Smooth muscle cell (in vitro differentiated cells): ENCODE measurements around the gene SAAL1. TPM values are rescaled to one million over a fixed set of nuclear protein-coding genes. Genes with fewer than 3 reads are reported as not detected.
"Not testable (repeated sequence)": the region's sequence is repeated elsewhere in the genome, so short reads cannot be mapped to it uniquely, and the experiment has no call there.

Experiments
- DNase-seq: peaks from one replicate; lab custom pipeline; 2025; ENCODE audit not compliant: unreplicated experiment; lab: John Stamatoyannopoulos, UW
- H2AFZ ChIP-seq: fragments of 200-600 bp; sonication (generic); 2 replicates; pipeline ENCODE4 v1.6.0; 2016; ENCODE audit warnings: antibody characterized with exemption, low read depth, mild to moderate bottlenecking
- H3F3A ChIP-seq: fragments of 200-600 bp; sonication (generic); 2 replicates; pipeline ENCODE4 v1.6.0; 2017; ENCODE audit warnings: antibody characterized with exemption, low read depth
- H3K27ac ChIP-seq: fragments of 200-600 bp; sonication (generic); 2 replicates; pipeline ENCODE4 v1.5.1; 2016; ENCODE audit warnings: low read depth, mild to moderate bottlenecking
- H3K27me3 ChIP-seq: fragments of 200-600 bp; sonication (generic); 2 replicates; pipeline ENCODE4 v1.6.1; 2016; ENCODE audit warnings: low read depth, mild to moderate bottlenecking
- H3K36me3 ChIP-seq: fragments of 200-600 bp; sonication (generic); 2 replicates; pipeline ENCODE4 v1.5.1; 2016; ENCODE audit warnings: low read depth
- H3K4me1 ChIP-seq: fragments of 200-600 bp; sonication (generic); 2 replicates; pipeline ENCODE4 v1.5.1; 2016; ENCODE audit warnings: low read depth
- H3K4me2 ChIP-seq: fragments of 200-600 bp; sonication (generic); 2 replicates; pipeline ENCODE4 v1.6.0; 2016; ENCODE audit warnings: mild to moderate bottlenecking
- H3K4me3 ChIP-seq: fragments of 200-600 bp; sonication (generic); 2 replicates; pipeline ENCODE4 v1.5.1; 2016; ENCODE audit warnings: mild to moderate bottlenecking
- H3K79me2 ChIP-seq: fragments of 200-600 bp; sonication (generic); 2 replicates; pipeline ENCODE4 v1.6.0; 2016; ENCODE audit warnings: low read depth, mild to moderate bottlenecking
- H3K9ac ChIP-seq: fragments of 200-600 bp; sonication (generic); 2 replicates; pipeline ENCODE4 v1.6.0; 2016; ENCODE audit warnings: low read depth
- H3K9me3 ChIP-seq: fragments of 200-600 bp; sonication (generic); replicated peaks from 2 replicates; pipeline ENCODE4 v1.5.1; 2016; ENCODE audit warnings: low read depth
- H4K20me1 ChIP-seq: fragments of 200-600 bp; sonication (generic); 2 replicates; pipeline ENCODE4 v1.6.0; 2016; ENCODE audit warnings: low read depth
- CTCF ChIP-seq: fragments of 200-600 bp; sonication (generic); IDR thresholded peaks from 2 replicates; pipeline ENCODE4 v1.5.1; 2017; ENCODE audit warnings: borderline replicate concordance, mild to moderate bottlenecking, antibody characterized with exemption; ENCODE audit not compliant: insufficient read depth, poor library complexity, severe bottlenecking
- WGBS: methylation state at CpG from one replicate; pipeline ENCODE4 v1.1.7; 2016; ENCODE audit warnings: low lambda C conversion rate; 5-methylcytosine and 5-hydroxymethylcytosine counted together
- polyA plus RNA-seq: library from polyadenylated mRNA; unstranded; fragments of >200 nt; fragmentation: Nextera tagmentation; extraction: Ambion mirVana; gene quantifications from 2 replicates; pipeline ENCODE4 v1.2.1, GENCODE V29; 2016
- total RNA-seq: library from RNA; depleted of rRNA; stranded (reverse); fragments of >200 nt; gene quantifications from 2 replicates; pipeline ENCODE4 v1.2.3, GENCODE V29; 2014

The SAAL1 gene
- total and polyA plus RNA-seq, 2 experiments from 2014 or later = 19.9 to 20.0 TPM

- no peaks in the 10 kb centered on the region for H3K9me3 ChIP-seq
- H4K20me1 ChIP-seq = no peaks in the 10 kb centered on the region
- 29% methylated on average over 2 of the region's 2 CpGs for WGBS
- TF ChIP-seq CTCF = no peak
- H2AFZ ChIP-seq = no peak overlapping the region
- H3K4me3 ChIP-seq = no peak overlapping the region
- H3K79me2 ChIP-seq = no peaks in the 10 kb centered on the region
- no peaks in the 10 kb centered on the region for H3F3A ChIP-seq
- no peaks in the 10 kb centered on the region for H3K4me1 ChIP-seq
- no peak overlapping the region for H3K9ac ChIP-seq
- H3K27me3 ChIP-seq = no peaks in the 10 kb centered on the region
- no peak for DNase-seq
- no peak overlapping the region for H3K27ac ChIP-seq
- H3K36me3 ChIP-seq = no peaks in the 10 kb centered on the region
- no peak overlapping the region for H3K4me2 ChIP-seq
These were observed 29.4 kb upstream of the SAAL1 start for GRCh38 chr11:18135308-18135707.

GRCh38 chr11:18132341-18132740, 26.5 kb upstream of the SAAL1 start, which contains the start of gene MRGPRX3:
Gene MRGPRX3 (plus strand): TSS chr11:18132571. CDS start chr11:18137203, 4,632 bp downstream.
- Histone ChIP-seq H2AFZ (no peak within 1 kb of the TSS), H4K20me1 (no peaks in the 10 kb centered on the region), H3K4me2 (no peak within 1 kb of the TSS), H3F3A (no peaks in the 10 kb centered on the region), H3K79me2 (no peaks in the 10 kb centered on the region), H3K27ac (no peak within 1 kb of the TSS), H3K27me3 (no peaks in the 10 kb centered on the region), H3K36me3 (no peaks in the 10 kb centered on the region), H3K4me1 (no peaks in the 10 kb centered on the region), H3K9ac (no peak within 1 kb of the TSS), H3K9me3 (no peaks in the 10 kb centered on the region), H3K4me3 (no peak within 1 kb of the TSS)
- DNase-seq = no peak
- 79% methylated on average over 3 of the region's 3 CpGs for WGBS
- TF ChIP-seq CTCF = no peak

GRCh38 chr11:18131115-18131514, 25.2 kb upstream of the SAAL1 start:
- H3K4me3 ChIP-seq = not testable (repeated sequence)
- WGBS = 91% methylated on average over 4 of the region's 4 CpGs

GRCh38 chr11:18121331-18121828, 15.5 kb upstream of the SAAL1 start:
- H3K27me3 ChIP-seq, H3K4me2 ChIP-seq, H3K9ac ChIP-seq, H3K9me3 ChIP-seq, H3K27ac ChIP-seq, H3K79me2 ChIP-seq, H3F3A ChIP-seq, DNase-seq, H2AFZ ChIP-seq, H3K36me3 ChIP-seq, H4K20me1 ChIP-seq, H3K4me1 ChIP-seq, H3K4me3 ChIP-seq: not testable (repeated sequence)
- 86% methylated on average over 15 of the region's 20 CpGs for WGBS

More at GRCh38 chr11:18131115-18131514, 25.2 kb upstream of the SAAL1 start:
- not testable (repeated sequence) for H3K4me2 ChIP-seq, H3K9me3 ChIP-seq, H3F3A ChIP-seq, H3K36me3 ChIP-seq, H3K27me3 ChIP-seq, H3K4me1 ChIP-seq, H3K9ac ChIP-seq, H4K20me1 ChIP-seq, H2AFZ ChIP-seq, DNase-seq, H3K27ac ChIP-seq, H3K79me2 ChIP-seq
